ENCODE data around the gene SLC29A1. TPM values are rescaled to one million over a fixed set of nuclear protein-coding genes. Genes with fewer than 3 reads are reported as not detected.

SLC29A1 gene
- total RNA-seq, 4 donors from 2014 or later: 61.7 to 317 (median 87.0) TPM

DNA sequence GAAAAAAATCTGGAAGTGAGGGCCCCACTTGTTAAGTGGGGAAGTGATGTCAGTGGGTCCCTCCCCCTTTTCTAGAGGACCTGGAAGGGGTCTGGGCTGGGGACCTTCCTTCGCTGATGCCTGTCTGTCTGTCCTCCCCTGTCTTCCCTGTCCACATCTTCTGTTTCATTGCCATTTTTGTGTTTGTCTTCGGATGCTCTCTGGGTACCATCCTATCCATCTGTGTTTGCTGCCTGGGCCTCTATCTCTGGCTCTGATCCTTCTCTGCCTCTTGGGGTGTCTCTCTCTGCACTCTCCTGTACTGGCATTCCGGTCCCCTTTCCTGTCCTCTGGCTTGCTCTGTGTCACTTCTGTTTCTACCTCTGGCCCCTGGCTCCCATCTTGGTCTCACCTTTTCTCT lies 49.1 kb downstream of the SLC29A1 start:
- TF ChIP-seq CTCF (IDR thresholded peaks at IDR 0.05): no peak
- DNase-seq (ENCODE audit: low spot score) (no peak), ATAC-seq (ENCODE audit: low FRiP score) (no peak)

DNA sequence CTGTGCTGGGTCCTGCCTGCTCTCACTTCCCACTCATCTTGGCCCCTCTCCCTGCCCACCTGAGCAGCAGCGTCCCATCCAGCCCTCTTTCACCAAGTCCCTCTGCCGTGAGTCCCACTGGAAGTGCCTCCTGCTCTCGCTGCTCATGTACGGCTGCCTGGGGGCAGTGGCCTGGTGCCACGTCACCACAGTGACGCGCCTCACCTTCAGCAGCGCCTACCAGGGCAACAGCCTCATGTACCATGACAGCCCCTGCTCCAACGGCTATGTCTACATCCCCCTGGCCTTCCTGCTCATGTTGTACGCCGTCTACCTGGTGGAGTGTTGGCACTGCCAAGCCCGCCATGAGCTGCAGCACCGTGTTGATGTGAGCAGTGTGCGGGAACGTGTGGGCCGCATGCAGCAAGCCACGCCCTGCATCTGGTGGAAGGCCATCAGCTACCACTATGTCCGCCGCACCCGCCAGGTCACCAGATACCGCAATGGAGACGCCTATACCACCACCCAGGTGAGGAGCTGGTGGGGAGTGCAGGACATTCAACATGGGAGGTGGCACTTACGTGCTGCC lies 49.7 kb downstream of the SLC29A1 start:
- no peak for TF ChIP-seq CTCF (IDR thresholded peaks at IDR 0.05)
- DNase-seq (ENCODE audit: low spot score) (no peak), ATAC-seq (ENCODE audit: low FRiP score) (no peak)

- DNase-seq (ENCODE audit: low spot score): no peak
- no peak for ATAC-seq (ENCODE audit: low FRiP score)
- TF ChIP-seq CTCF (IDR thresholded peaks at IDR 0.05): no peak
These were observed 50.2 kb downstream of the SLC29A1 start for GRCh38 chr6:44273617-44274016.

DNA sequence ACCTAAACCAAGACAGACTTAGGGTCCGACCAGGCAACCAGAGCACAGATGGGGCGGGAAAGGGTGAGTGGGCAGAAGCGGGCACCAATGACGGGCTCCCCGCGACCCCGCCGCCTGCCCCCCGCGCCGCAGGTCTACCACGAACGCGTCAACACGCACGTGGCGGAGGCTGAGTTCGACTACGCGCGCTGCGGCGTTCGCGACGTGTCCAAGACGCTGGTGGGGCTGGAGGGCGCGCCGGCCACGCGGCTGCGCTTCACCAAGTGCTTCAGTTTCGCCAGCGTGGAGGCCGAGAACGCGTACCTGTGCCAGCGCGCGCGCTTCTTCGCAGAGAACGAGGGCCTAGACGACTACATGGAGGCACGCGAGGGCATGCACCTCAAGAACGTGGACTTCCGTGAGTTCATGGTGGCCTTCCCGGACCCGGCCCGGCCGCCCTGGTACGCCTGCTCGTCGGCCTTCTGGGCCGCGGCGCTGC lies 51.9 kb downstream of the SLC29A1 start:
- ATAC-seq (ENCODE audit: low FRiP score): peak; percentile 5
- no peak for DNase-seq (ENCODE audit: low spot score)
- TF ChIP-seq CTCF (IDR thresholded peaks at IDR 0.05): no peak

- DNase-seq (ENCODE audit: low spot score): no peak
- peak; percentile 26 for ATAC-seq (ENCODE audit: low FRiP score)
These were observed 52.6 kb downstream of the SLC29A1 start for GRCh38 chr6:44275749-44276648.

More at GRCh38 chr6:44275749-44276648, 52.6 kb downstream of the SLC29A1 start:
- TF ChIP-seq CTCF (IDR thresholded peaks at IDR 0.05): no peak

Measured in omental fat pad (tissue), 4 donors.